ENCODE measurements around the gene KLK4. TPM values are rescaled to one million over a fixed set of nuclear protein-coding genes. Genes with fewer than 3 reads are reported as not detected.

Gene KLK4
- total and polyA plus RNA-seq, 2 donors = 0.39 TPM; not detected in 1

DNA sequence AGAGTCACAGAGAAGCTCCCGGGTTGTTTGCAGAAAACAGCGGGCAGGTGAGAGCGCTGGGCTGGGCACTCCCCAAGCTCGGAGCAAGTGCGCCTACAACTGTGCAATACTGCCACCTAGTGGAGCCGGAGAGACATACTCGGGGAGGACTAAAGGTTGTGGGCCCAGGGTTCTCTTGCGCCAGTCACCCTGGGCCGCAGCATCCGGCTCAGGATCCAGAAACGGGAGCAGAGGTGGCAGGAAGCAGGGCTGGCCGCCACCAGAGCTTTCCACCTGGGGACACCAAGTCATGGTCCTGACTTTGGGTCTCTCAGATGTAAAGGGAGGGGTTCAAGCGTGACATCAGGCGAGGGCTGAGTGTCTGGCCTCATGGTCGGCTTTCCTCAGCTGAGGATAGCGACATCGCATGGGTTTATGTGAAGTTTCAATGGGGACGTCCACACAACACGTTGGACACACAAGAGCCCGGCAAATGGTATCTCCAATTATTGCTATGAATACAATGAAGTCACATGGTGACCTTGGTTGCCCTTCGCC lies 11.2 kb upstream of the KLK4 start:
- Histone ChIP-seq H3K27me3 (ENCODE audit: control insufficient read depth in 2 of 2, insufficient read depth in 1 of 2, low read length in 1 of 2) (peaks cover 2 to 7% of the 10 kb centered on the region in 2 donors), H3K4me1 (ENCODE audit: control insufficient read depth in 2 of 2, insufficient read depth in 2 of 2, low read length in 2 of 2) (peaks cover 0 to 2% of the 10 kb centered on the region in 2 donors), H3K4me3 (ENCODE audit: low read length in 2 of 2) (no peak overlapping the region), H3K27ac (ENCODE audit: low read depth in 1 of 2, low read length in 1 of 2) (no peak overlapping the region), H3K9me3 (ENCODE audit: control insufficient read depth in 2 of 2, insufficient read depth in 1 of 2, low read length in 1 of 2) (no peaks in the 10 kb centered on the region), H3K36me3 (ENCODE audit: control insufficient read depth in 2 of 2, insufficient read depth in 2 of 2, low read length in 1 of 2) (no peaks in the 10 kb centered on the region)
- DNase-seq (ENCODE audit: low read depth in 6 of 9, low spot score in 9 of 9) = peak; percentile 30 to 84 (median 64)
- WGBS = 34% methylated on average over 21 of the region's 21 CpGs

DNA sequence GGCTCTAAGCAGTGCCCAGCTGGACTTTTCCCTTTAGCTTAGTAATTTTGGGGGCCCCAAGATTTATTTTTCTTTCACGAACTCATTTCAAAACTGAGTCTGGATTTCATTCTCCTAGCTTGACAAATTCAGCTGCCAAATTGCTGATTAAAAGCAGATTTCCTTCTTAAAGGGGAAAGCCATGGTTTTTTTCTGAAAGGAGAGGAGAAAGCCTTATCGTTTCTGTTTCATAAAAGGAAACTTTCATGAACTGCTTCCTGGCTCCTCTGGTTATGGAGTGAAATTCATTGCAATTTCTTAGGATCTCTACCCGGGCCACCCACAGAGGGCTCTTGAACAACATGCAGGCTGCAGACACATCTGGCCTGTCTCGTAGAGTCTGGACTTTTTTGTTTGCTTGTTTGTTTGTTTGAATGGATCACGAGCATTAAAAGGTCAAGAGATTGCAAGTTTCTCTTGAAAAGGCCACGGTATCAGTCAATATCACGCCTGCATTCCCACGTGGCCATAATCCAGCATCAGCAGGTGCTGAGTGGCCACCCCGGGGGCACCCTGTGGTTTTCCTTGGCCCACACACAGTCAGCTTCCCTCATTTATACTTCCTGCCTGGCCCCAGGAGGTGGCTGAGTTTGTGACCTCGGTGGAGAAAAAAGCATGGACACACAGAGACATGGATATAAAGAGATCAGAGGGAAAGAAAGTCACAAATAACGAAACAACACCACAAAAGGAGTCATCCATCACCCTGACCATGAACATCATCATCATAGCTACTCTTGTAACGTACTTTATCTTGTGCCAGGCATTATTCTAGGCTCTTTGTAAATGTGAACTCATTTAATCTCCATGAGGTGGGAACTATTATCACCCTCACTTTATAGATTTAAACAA lies 10.5 kb upstream of the KLK4 start:
- DNase-seq (ENCODE audit: low read depth in 6 of 9, low spot score in 9 of 9) = no peak
- Histone ChIP-seq H3K36me3 (ENCODE audit: control insufficient read depth in 2 of 2, insufficient read depth in 2 of 2, low read length in 1 of 2) (no peaks in the 10 kb centered on the region), H3K9me3 (ENCODE audit: control insufficient read depth in 2 of 2, insufficient read depth in 1 of 2, low read length in 1 of 2) (no peaks in the 10 kb centered on the region), H3K4me1 (ENCODE audit: control insufficient read depth in 2 of 2, insufficient read depth in 2 of 2, low read length in 2 of 2) (peaks cover 0 to 2% of the 10 kb centered on the region in 2 donors), H3K4me3 (ENCODE audit: low read length in 2 of 2) (no peak overlapping the region), H3K27me3 (ENCODE audit: control insufficient read depth in 2 of 2, insufficient read depth in 1 of 2, low read length in 1 of 2) (peaks cover 2 to 7% of the 10 kb centered on the region in 2 donors), H3K27ac (ENCODE audit: low read depth in 1 of 2, low read length in 1 of 2) (no peak overlapping the region)
- WGBS = 7% methylated on average over 12 of the region's 12 CpGs

DNA sequence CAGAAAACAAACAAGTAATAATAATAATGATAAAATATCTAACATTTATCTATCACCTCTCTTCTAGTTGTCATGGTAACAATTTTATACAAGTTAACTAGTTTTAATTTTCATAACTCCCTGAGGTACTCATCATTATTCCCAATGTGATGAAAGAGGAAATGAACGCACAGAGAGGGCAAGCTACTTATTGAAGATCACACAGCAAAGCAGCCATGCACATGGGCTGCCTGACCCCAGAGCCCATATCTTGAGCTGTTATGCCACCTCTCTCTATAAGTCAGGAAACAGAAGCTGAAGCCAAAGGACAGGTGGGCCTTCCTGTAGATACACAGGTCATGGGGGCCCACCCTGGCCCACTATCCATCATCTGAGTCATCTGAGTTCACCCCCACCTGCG lies 4.9 kb upstream of the KLK4 start:
- Histone ChIP-seq H3K27me3 (ENCODE audit: control insufficient read depth in 2 of 2, insufficient read depth in 1 of 2, low read length in 1 of 2) (peaks cover 16 to 25% of the 10 kb centered on the region in 2 donors), H3K9me3 (ENCODE audit: control insufficient read depth in 2 of 2, insufficient read depth in 1 of 2, low read length in 1 of 2) (no peaks in the 10 kb centered on the region), H3K36me3 (ENCODE audit: control insufficient read depth in 2 of 2, insufficient read depth in 2 of 2, low read length in 1 of 2) (no peaks in the 10 kb centered on the region), H3K4me1 (ENCODE audit: control insufficient read depth in 2 of 2, insufficient read depth in 2 of 2, low read length in 2 of 2) (no peaks in the 10 kb centered on the region), H3K4me3 (ENCODE audit: low read length in 2 of 2) (no peak overlapping the region), H3K27ac (ENCODE audit: low read depth in 1 of 2, low read length in 1 of 2) (no peak overlapping the region)
- 87% methylated on average over 2 of the region's 2 CpGs for WGBS
- DNase-seq (ENCODE audit: low read depth in 6 of 9, low spot score in 9 of 9) = no peak

DNA sequence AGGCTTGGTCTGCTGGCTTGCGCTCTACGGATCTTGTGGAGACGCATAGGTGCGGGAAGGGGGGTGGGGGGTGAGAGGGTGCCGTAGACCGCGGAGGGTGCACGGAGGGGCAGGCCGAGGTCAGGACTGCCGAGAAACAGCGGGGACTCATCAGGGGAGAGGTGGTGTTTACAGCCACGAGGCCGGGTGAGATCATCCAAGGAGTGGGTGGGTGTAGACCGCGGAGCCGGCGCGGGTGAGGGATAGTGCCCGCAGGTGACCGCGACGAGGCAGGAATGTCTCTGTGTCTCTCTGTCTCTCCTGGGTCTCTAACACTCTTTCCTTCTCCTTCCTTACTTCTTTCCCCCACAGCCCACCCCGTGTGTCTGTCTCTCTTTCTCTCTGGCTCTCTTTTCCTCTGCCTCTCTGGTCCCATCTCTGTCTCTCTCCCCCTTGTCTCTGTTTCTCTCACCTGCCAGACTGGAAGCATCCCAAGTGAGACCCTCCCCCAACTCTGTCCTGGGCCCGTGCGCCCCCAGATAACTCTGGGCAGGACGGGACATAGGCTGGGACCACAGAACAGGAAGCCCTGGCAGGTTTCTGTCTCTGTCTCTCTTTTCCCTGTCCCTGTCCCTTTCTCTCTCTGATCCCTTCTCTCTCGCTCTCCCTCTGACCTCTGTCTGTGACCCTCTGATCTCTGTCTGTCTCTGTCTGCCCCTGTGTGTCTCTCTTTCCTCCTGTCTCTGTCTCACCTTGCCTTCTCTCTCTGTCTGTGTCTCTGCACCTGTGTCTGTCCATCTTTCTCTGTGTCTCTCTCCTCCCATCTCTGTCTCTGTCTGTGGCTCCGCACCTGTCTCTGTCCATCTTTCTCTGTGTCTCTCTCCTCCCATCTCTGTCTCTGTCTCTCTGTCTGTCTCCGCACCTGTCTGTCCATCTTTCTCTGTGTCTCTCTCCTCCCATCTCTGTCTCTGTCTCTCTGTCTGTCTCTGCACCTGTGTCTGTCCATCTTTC lies 1.8 kb upstream of the KLK4 start:
- peaks cover 18 to 55% of the 10 kb centered on the region in 2 donors for H3K27me3 ChIP-seq (ENCODE audit: control insufficient read depth in 2 of 2, insufficient read depth in 1 of 2, low read length in 1 of 2)
- H3K9me3 ChIP-seq (ENCODE audit: control insufficient read depth in 2 of 2, insufficient read depth in 1 of 2, low read length in 1 of 2) = no peaks in the 10 kb centered on the region
- H3K4me1 ChIP-seq (ENCODE audit: control insufficient read depth in 2 of 2, insufficient read depth in 2 of 2, low read length in 2 of 2) = no peaks in the 10 kb centered on the region
- H3K27ac ChIP-seq (ENCODE audit: low read depth in 1 of 2, low read length in 1 of 2) = no peak overlapping the region
- DNase-seq (ENCODE audit: low read depth in 6 of 9, low spot score in 9 of 9) = no peak
- no peak overlapping the region for H3K4me3 ChIP-seq (ENCODE audit: low read length in 2 of 2)
- no peaks in the 10 kb centered on the region for H3K36me3 ChIP-seq (ENCODE audit: control insufficient read depth in 2 of 2, insufficient read depth in 2 of 2, low read length in 1 of 2)
- 12% methylated on average over 29 of the region's 29 CpGs for WGBS

DNA sequence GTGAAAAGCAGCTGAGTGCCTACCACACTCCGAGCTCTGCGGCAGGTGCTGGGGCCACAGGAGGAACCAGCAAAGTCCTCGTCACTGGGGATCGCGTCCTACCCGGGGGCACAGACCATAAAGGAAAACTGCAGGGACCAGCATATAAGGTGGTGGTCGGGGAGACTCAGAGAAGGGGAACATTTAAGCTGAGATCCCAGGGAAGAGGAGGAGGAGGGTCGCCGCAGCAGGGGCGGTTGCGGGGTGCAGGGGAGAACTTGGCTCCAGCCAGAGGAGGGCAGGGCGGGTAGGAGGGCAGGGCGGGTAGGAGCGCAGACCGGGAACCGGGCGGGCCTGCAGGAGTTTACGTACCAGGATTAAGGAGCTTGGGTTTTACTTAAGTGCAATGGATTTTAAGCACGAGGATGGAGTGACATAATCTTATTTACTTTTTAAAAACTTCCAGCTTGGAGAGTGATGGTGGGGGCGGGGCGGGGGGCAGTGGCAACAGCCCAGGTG lies 956 bp upstream of the KLK4 start:
- H3K9me3 ChIP-seq (ENCODE audit: control insufficient read depth in 2 of 2, insufficient read depth in 1 of 2, low read length in 1 of 2) = no peaks in the 10 kb centered on the region
- H3K36me3 ChIP-seq (ENCODE audit: control insufficient read depth in 2 of 2, insufficient read depth in 2 of 2, low read length in 1 of 2) = no peaks in the 10 kb centered on the region
- WGBS = 25% methylated on average over 21 of the region's 21 CpGs
- no peak for DNase-seq (ENCODE audit: low read depth in 6 of 9, low spot score in 9 of 9)
- no peaks in the 10 kb centered on the region for H3K4me1 ChIP-seq (ENCODE audit: control insufficient read depth in 2 of 2, insufficient read depth in 2 of 2, low read length in 2 of 2)
- peaks cover 18 to 55% of the 10 kb centered on the region in 2 donors for H3K27me3 ChIP-seq (ENCODE audit: control insufficient read depth in 2 of 2, insufficient read depth in 1 of 2, low read length in 1 of 2)
- no peak overlapping the region for H3K4me3 ChIP-seq (ENCODE audit: low read length in 2 of 2)
- H3K27ac ChIP-seq (ENCODE audit: low read depth in 1 of 2, low read length in 1 of 2) = no peak overlapping the region

DNA sequence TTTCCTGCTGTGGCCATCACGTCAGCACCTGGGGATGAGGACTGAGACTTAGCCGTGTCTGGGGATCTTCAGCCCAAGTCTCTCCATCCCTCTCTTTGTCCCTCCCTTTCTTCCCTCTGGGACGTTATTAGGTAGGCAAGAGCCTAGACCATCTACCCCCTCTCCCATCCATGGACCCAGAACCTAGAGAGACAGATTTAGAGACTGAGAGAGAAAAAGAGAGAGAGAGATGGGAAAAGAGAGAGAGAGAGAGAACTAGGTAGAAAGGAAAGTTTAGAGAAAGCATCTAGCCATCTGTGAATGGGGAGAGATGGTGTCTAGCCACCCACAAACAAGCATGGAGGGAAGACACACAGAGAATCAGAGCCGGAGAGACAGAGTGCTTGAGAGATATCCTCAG lies 473 bp downstream of the KLK4 start:
- no peaks in the 10 kb centered on the region for H3K36me3 ChIP-seq (ENCODE audit: control insufficient read depth in 2 of 2, insufficient read depth in 2 of 2, low read length in 1 of 2)
- no peaks in the 10 kb centered on the region for H3K9me3 ChIP-seq (ENCODE audit: control insufficient read depth in 2 of 2, insufficient read depth in 1 of 2, low read length in 1 of 2)
- H3K27me3 ChIP-seq (ENCODE audit: control insufficient read depth in 2 of 2, insufficient read depth in 1 of 2, low read length in 1 of 2) = peaks cover 18 to 53% of the 10 kb centered on the region in 2 donors
- H3K4me3 ChIP-seq (ENCODE audit: low read length in 2 of 2) = no peak overlapping the region
- WGBS = 72% methylated on average over 4 of the region's 4 CpGs
- no peak overlapping the region for H3K27ac ChIP-seq (ENCODE audit: low read depth in 1 of 2, low read length in 1 of 2)
- DNase-seq (ENCODE audit: low read depth in 6 of 9, low spot score in 9 of 9) = no peak
- H3K4me1 ChIP-seq (ENCODE audit: control insufficient read depth in 2 of 2, insufficient read depth in 2 of 2, low read length in 2 of 2) = no peaks in the 10 kb centered on the region

DNA sequence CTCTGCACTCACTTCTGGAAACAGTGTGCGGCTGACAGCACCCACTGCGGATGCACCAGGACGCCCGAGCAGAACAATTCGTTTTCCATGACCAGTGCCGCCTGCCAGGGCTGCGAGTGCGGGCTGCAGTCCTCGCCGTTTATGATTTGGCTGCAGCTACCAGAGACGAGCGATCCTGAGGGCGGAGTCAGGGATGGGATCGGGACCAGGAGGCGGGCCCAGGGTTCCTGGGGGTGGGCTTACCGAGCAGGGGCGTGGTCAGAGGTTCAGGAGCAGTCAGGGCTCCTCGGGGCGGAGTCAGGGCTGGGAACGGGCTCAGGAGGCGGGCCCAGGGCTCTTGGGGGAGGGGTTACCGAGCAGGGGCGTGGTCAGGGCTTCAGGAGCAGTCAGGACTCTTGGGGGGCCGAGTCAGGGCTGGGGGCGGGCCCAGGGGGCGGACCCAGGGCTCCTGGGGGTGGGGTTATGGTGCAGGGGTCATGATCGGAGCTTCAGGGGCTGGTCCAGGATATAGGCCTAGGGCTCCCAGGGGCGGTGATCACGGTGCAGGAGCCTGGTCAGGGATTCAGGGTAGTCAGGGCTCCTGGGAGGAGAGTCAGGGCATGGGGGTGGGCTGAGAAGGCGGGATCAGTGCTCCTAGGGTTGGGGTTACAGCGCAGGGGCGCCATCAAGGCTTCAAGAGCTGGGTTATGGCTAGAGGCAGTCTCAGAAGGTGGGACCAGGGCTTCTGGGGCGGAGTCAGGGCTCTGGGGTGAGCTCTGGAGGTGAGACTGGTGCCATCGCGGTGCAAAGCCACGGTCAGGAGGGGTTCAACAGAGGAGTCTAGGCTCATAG lies 1.7 kb downstream of the KLK4 start:
- Histone ChIP-seq H3K9me3 (ENCODE audit: control insufficient read depth in 2 of 2, insufficient read depth in 1 of 2, low read length in 1 of 2) (no peaks in the 10 kb centered on the region), H3K4me1 (ENCODE audit: control insufficient read depth in 2 of 2, insufficient read depth in 2 of 2, low read length in 2 of 2) (no peaks in the 10 kb centered on the region), H3K27me3 (ENCODE audit: control insufficient read depth in 2 of 2, insufficient read depth in 1 of 2, low read length in 1 of 2) (peaks cover 18 to 53% of the 10 kb centered on the region in 2 donors), H3K27ac (ENCODE audit: low read depth in 1 of 2, low read length in 1 of 2) (no peak overlapping the region), H3K4me3 (ENCODE audit: low read length in 2 of 2) (no peak overlapping the region), H3K36me3 (ENCODE audit: control insufficient read depth in 2 of 2, insufficient read depth in 2 of 2, low read length in 1 of 2) (no peaks in the 10 kb centered on the region)
- 8% methylated on average over 36 of the region's 36 CpGs for WGBS
- DNase-seq (ENCODE audit: low read depth in 6 of 9, low spot score in 9 of 9) = peak in 1 of 9 donors; percentile 21

DNA sequence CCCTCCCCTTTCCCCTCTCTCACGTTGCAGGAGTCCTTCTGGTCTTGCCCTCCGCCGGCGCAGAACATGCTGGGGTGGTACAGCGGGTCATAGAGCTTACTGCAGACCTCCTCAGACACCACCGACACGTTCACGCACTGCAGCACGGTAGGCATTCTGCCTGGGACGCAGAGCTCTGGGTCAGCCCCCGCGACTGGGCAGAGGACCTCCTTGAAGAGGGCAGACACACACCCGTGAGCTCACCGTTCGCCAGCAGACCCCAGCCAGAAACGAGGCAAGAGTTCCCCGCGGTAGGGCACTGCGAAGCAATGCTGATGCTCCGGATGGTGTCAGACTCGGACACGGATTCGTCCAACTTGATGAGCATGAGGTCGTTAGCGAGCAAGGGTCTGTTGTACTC lies 2.9 kb downstream of the KLK4 start:
- 65% methylated on average over 25 of the region's 25 CpGs for WGBS
- no peaks in the 10 kb centered on the region for H3K9me3 ChIP-seq (ENCODE audit: control insufficient read depth in 2 of 2, insufficient read depth in 1 of 2, low read length in 1 of 2)
- peaks cover 18 to 53% of the 10 kb centered on the region in 2 donors for H3K27me3 ChIP-seq (ENCODE audit: control insufficient read depth in 2 of 2, insufficient read depth in 1 of 2, low read length in 1 of 2)
- H3K4me1 ChIP-seq (ENCODE audit: control insufficient read depth in 2 of 2, insufficient read depth in 2 of 2, low read length in 2 of 2) = no peaks in the 10 kb centered on the region
- H3K27ac ChIP-seq (ENCODE audit: low read depth in 1 of 2, low read length in 1 of 2) = no peak overlapping the region
- no peak for DNase-seq (ENCODE audit: low read depth in 6 of 9, low spot score in 9 of 9)
- H3K4me3 ChIP-seq (ENCODE audit: low read length in 2 of 2) = no peak overlapping the region
- H3K36me3 ChIP-seq (ENCODE audit: control insufficient read depth in 2 of 2, insufficient read depth in 2 of 2, low read length in 1 of 2) = no peaks in the 10 kb centered on the region
